GM12874 (cell line): ENCODE data around the gene THOC2.

ENCODE experiments used
- CTCF ChIP-seq: IDR thresholded peaks from 2 replicates; pipeline ENCODE4 v1.5.1; 2011; ENCODE audit warnings: low read depth, mild to moderate bottlenecking, control low read depth, low read length, moderate library complexity; ENCODE audit not compliant: insufficient read depth

Gene THOC2

GRCh38 chrX:123607806-123608205, 125.0 kb downstream of the THOC2 start:
- no peak for TF ChIP-seq CTCF

- no peak for TF ChIP-seq CTCF
Measured at GRCh38 chrX:123607270-123607669, 125.6 kb downstream of the THOC2 start.

GRCh38 chrX:123603491-123603890, 129.4 kb downstream of the THOC2 start:
- TF ChIP-seq CTCF = no peak

GRCh38 chrX:123601437-123601836, 131.4 kb downstream of the THOC2 start:
- TF ChIP-seq CTCF = no peak

- TF ChIP-seq CTCF = no peak
Measured at GRCh38 chrX:123600181-123600580, 132.7 kb downstream of the THOC2 start.

- TF ChIP-seq CTCF = no peak
Measured at GRCh38 chrX:123590842-123591486, 141.9 kb downstream of the THOC2 start.

- TF ChIP-seq CTCF = no peak
Measured at GRCh38 chrX:123588723-123589122, 144.1 kb downstream of the THOC2 start.

- no peak for TF ChIP-seq CTCF
Measured at GRCh38 chrX:123581586-123581985, 151.3 kb downstream of the THOC2 start.
